GM12873 (cell line): ENCODE data around the gene PRRT4.

Experiments
- TF ChIP-seq, protein P1 (sequence below): IDR thresholded peaks from 2 replicates; pipeline ENCODE4 v1.5.1; 2012; ENCODE audit warnings: low read depth, mild to moderate bottlenecking, moderate library complexity, low read length, control low read depth; ENCODE audit not compliant: insufficient read depth; ENCODE audit errors: missing control alignments

The PRRT4 gene

DNA sequence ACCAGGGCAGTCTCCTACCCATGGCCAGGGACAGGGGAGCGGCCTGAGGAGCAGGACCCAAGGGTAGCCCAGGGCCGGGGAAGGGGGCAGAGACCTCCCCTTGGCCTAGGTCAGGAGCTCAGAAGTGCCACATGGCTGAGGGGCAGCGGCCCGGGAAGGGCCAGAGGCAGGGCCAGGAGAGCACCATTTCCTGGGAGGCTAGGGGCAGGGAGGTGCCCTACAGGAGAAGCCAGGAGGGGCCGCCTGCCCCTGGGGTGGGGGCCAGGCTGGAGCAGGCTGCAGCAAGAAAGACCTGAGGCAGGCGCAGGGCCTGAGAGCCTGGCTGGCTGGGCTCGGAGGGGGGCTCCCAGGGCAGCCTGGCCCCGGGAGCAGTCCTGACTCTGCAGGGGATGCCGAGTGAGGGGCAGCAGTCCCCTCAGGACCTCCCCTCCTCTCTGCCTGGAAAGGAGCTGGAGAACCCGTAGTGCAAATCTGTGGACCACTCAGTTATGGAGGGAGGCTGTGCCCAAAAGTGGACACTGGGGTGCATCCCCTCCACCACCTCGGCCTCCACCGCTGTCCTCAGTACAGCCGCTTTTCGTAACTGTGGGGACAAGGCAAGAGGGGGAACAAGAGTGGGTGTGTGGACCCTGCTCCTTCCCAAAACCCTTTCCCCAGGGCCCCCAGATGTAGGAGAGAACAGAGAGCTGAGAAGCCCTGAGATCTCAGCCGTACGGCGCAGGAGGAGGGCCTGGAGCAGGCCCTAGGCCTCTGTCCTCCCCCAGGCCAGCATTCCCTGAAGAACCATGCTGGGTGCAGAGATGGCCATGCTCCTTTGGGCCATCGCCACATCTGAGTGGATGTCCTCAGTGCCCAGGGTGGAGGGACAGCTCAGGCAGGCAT, 31.2 kb upstream of the PRRT4 start:
- TF ChIP-seq, protein P1, sequence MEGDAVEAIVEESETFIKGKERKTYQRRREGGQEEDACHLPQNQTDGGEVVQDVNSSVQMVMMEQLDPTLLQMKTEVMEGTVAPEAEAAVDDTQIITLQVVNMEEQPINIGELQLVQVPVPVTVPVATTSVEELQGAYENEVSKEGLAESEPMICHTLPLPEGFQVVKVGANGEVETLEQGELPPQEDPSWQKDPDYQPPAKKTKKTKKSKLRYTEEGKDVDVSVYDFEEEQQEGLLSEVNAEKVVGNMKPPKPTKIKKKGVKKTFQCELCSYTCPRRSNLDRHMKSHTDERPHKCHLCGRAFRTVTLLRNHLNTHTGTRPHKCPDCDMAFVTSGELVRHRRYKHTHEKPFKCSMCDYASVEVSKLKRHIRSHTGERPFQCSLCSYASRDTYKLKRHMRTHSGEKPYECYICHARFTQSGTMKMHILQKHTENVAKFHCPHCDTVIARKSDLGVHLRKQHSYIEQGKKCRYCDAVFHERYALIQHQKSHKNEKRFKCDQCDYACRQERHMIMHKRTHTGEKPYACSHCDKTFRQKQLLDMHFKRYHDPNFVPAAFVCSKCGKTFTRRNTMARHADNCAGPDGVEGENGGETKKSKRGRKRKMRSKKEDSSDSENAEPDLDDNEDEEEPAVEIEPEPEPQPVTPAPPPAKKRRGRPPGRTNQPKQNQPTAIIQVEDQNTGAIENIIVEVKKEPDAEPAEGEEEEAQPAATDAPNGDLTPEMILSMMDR, result no peak

DNA sequence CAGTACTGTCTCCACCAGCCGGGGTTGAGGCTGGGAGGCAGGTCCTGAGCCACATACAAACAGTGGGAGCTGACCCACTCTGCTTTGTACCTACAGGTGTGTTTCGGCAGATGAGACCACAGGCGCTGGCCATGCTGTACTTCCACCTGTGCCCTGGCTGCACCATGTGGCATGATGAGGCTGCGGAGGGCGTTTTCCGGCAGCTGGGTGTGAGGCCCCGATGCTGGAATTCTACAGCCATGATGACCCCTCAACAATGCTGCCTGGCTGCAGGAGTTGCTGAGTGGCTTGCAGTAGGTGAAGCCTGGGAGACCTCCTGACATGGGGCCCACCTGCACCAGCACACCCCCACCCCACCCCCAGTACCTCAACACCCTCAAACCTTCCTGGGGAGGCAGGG, 30.3 kb upstream of the PRRT4 start:
- TF ChIP-seq, protein P1, result no peak

DNA sequence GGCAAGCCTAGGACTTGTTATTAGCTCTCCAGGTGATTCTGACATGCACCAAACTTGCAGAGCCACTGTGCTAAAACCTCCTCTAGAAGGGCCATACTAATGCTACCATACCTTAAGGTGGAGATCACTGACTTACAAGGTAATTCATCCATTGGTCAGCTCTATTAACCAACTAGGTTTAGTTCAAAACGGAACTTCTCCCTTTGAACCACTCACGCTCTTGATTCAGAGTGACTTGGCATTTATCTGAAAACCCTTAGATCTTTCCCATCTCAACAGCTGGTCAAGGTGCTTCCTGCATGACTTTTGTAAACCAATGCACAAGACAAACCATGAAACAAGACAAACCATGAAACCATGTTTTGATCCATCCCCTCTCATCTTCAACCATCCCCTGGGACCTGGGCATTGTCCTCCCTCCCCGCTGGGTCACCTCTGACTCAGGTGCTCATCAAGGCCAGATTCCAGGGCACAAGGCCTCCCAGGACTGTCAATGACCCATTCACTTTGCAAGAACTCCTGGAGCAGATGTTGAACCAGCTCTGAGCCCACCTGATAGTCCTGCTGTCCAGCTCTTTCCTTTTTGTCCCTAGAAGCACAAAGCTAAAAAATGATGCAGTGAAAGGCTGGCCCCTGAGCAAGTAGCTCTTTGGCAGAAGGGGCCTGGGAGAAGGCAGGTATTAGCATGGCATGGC, 29.5 kb upstream of the PRRT4 start:
- TF ChIP-seq, protein P1, result no peak

DNA sequence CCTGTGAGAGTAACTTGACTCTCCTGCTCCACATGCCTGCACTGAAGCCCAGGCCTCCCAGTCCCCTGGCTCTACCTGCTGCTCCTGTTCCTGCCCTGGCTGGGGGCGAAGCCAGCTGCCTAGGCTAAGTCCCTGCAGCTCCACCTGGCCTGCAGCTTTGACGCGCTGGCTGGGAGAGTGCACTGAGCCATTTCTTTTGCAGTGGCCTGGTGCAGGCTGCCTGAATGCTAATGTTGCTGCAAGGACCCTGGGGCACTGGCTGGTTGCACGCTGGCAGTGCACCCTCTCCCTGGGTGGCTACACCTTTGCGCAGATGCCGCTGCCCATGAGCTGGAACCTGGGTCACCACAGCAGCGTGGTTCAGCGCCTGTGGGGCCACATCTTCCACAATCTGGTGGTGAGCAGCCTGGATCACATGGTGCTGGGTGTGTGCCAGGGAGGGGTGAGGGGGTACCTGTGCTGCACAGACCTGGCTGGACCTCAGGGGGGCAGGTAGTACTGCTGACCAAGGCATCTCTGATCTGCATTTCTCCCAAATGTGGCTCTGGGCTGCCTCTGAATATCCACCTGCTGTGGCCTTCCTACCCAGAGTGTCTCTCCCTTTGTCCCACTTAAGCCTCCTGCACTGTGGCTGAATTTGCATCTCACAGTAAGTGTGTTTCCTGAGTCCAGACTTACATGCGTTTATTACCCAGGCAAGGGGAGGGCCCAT, 28.3 kb upstream of the PRRT4 start:
- TF ChIP-seq, protein P1, result no peak

DNA sequence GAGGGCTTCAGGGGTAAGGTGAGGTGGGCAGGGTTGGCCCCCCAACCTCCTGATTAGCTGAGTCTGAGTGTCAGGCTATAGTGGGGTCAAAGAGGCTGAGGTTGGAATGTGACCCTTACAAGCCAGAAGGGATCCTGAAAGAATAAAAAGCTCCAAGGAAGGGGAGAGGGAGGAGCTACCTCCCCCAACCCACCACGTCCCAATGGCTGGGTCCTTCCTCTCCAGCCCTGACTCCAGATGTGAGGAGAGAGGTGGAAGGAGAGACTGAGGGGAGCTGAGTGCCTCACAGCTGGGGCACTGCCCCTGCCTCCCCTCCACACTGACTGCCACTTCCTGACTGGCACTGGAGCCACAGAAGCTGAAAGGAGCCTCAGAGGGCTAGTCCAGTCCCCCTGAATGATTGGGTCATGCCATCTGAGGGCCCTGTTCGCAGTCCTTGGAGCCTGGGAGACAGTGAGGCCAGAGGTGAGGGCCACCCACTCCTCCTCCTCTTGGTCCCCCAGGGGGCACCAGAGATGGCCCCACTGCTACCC, 27.7 kb upstream of the PRRT4 start:
- TF ChIP-seq, protein P1, result no peak

DNA sequence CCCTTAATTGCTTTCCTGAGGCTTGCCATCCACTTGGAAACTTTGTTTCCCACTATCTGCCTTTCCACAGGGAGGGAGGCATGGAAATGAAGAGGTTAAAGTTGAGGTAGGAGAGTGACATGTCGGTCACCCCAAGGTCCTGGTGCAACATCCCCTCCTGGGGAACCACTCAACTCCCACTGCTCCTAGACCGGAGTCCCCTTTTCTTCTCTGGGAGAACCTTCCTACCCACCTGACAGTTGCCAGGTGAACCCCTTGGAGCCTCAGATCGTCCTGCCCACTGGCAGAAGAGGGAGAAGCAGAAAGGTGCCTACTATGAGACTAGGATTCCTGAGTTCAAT, 26.6 kb upstream of the PRRT4 start:
- TF ChIP-seq, protein P1, result no peak
